ENCODE results near the gene RTL1. TPM values are rescaled to one million over a fixed set of nuclear protein-coding genes. Genes with fewer than 3 reads are reported as not detected.

The RTL1 gene
- total and polyA plus RNA-seq, 3 experiments from 2014 or later = not detected

DNA sequence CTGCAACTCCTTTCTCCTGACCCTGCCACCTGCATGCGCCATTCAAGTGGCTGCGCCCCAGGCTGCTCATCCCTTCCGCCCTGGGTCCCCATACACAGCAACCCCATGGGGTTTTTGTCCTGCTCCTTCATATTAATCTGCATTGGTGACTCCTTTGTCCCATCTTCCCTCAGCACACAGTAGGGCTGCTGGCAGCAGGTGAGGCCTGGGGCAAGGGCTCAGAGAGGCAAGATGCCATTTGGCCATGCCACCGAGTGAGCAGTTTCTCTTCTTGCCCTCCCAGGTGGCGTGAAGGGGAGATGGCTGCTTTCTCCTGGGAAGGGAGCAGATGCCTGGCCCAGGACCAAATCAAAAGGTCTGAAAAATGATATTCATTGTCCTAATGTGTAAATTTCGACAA lies 9.1 kb downstream of the RTL1 start:
- CTCF ChIA-PET = no interaction called here
- H3K9me3 Mint-ChIP-seq = no peaks in the 10 kb centered on the region

DNA sequence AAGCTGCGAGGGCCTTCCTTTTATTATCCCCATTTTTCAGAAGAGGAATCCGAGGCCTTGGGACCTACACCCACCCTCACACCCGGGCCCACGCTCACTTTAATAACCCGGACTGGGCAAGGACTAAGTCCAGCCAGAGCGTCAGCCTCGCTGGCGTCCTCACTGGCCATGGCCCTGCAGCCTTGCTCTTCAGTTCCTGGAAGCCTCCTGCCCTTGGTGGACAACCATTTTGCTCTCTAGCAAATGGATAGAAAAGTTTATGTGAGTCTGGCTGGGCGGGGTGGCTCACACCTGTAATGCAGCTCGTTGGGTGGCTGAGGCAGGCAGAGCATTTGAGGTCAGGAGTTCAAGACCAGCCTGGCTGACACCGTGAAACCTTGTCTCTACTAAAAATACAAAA lies 9.8 kb downstream of the RTL1 start:
- Histone ChIP-seq H3K9me3 (ENCODE audit: low read length) (no peaks in the 10 kb centered on the region), H3K36me3 (ENCODE audit: insufficient read depth, low read length) (no peaks in the 10 kb centered on the region), H3K27me3 (ENCODE audit: insufficient read depth, low read length, poor library complexity, severe bottlenecking) (no peaks in the 10 kb centered on the region), H3K4me3 (ENCODE audit: low read length) (no peak overlapping the region), H3K27ac (ENCODE audit: low read depth, low read length) (no peak overlapping the region), H3K4me1 (ENCODE audit: insufficient read depth, low read length) (no peaks in the 10 kb centered on the region)
- Mint-ChIP-seq H3K4me1 (no peaks in the 10 kb centered on the region), H3K9me3 (no peaks in the 10 kb centered on the region), H3K27me3 (peaks cover 17 to 38% of the 10 kb centered on the region in 2 donors), H3K36me3 (no peaks in the 10 kb centered on the region), H3K4me3 (no peak overlapping the region), H3K27ac (no peak overlapping the region)
- DNase-seq = no peak
- ChIA-PET POLR2A (no interaction called here), CTCF (no interaction called here)

More for the DNA sequence above, 9.1 kb downstream of the RTL1 start:
- no peaks in the 10 kb centered on the region for H3K4me1 Mint-ChIP-seq
- H3K4me3 Mint-ChIP-seq = no peak overlapping the region
- Histone ChIP-seq H3K4me3 (ENCODE audit: low read length) (no peak overlapping the region), H3K9me3 (ENCODE audit: low read length) (no peaks in the 10 kb centered on the region), H3K36me3 (ENCODE audit: insufficient read depth, low read length) (no peaks in the 10 kb centered on the region), H3K27ac (ENCODE audit: low read depth, low read length) (no peak overlapping the region), H3K4me1 (ENCODE audit: insufficient read depth, low read length) (no peaks in the 10 kb centered on the region), H3K27me3 (ENCODE audit: insufficient read depth, low read length, poor library complexity, severe bottlenecking) (no peaks in the 10 kb centered on the region)
- POLR2A ChIA-PET = no interaction called here
- DNase-seq = no peak
- no peak overlapping the region for H3K27ac Mint-ChIP-seq
- H3K36me3 Mint-ChIP-seq = no peaks in the 10 kb centered on the region
- peaks cover 17 to 44% of the 10 kb centered on the region in 2 donors for H3K27me3 Mint-ChIP-seq

DNA sequence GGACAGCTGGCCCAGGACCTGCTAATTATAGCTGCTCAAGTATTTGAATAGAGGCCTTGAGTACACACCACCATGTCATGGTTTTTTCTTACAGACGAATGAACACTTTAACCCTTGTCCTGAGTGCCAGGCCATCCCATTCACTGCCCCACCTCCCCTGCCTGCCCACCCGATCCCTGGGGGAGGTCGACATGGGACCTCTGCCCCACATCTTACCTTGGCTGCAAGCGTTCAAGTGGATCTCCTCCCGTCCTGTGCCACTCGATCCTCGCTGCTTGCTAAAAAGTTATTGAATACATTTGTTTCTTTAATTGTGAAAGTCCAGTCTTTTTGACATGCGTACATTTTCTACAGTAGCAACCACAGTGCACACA lies 10.3 kb downstream of the RTL1 start:
- no peak overlapping the region for H3K27ac ChIP-seq (ENCODE audit: low read depth, low read length)
- POLR2A ChIA-PET = no interaction called here
- Mint-ChIP-seq H3K9me3 (no peaks in the 10 kb centered on the region), H3K27me3 (peaks cover 17 to 32% of the 10 kb centered on the region in 2 donors), H3K4me1 (no peaks in the 10 kb centered on the region), H3K4me3 (no peak overlapping the region), H3K27ac (no peak overlapping the region), H3K36me3 (no peaks in the 10 kb centered on the region)
- no peak for DNase-seq
- H3K27me3 ChIP-seq (ENCODE audit: insufficient read depth, low read length, poor library complexity, severe bottlenecking) = no peaks in the 10 kb centered on the region
- H3K4me3 ChIP-seq (ENCODE audit: low read length) = no peak overlapping the region
- CTCF ChIA-PET = no interaction called here
- H3K9me3 ChIP-seq (ENCODE audit: low read length) = no peaks in the 10 kb centered on the region
- H3K4me1 ChIP-seq (ENCODE audit: insufficient read depth, low read length) = no peaks in the 10 kb centered on the region
- H3K36me3 ChIP-seq (ENCODE audit: insufficient read depth, low read length) = no peaks in the 10 kb centered on the region

DNA sequence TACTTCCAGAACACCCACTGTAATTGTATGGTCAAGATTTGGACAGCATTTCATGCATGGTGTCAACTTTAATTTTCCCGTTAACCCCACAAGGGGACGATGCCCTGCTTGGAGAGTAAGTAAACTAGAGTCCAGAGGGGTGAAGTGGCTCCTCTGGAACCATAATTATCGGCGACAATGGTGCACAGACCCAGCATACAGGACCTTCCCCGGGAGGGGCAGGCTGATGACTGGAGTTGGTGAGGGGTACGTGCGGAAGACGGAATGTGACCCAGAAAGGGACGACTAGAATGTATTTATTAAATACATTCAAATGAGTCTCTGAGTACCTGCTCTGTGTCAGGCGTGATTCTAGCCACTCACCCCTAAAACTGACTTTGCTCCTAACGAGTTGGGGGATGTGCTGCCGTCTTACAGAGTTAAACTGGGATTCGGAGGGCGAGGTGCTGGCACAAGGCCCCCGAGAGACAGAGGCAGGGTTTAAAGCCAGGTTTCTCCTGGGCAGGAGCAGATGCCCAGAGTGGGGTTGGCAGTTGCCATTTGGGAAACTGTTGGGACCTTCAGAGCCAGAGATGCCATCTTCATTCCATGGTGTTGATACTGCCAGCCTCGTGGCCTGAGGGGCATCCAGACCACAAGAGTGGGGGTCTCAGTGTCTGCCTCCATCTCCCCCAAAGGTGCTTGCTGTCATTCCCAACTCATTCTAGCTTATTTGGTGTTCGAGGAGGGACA lies 10.9 kb downstream of the RTL1 start:
- Mint-ChIP-seq H3K9me3 (no peaks in the 10 kb centered on the region), H3K4me1 (no peaks in the 10 kb centered on the region), H3K27me3 (peaks cover 17 to 32% of the 10 kb centered on the region in 2 donors), H3K27ac (no peak overlapping the region), H3K4me3 (no peak overlapping the region), H3K36me3 (no peaks in the 10 kb centered on the region)
- H3K9me3 ChIP-seq (ENCODE audit: low read length) = no peaks in the 10 kb centered on the region
- CTCF ChIA-PET = no interaction called here
- peak in 1 of 5 donors; percentile 15 for DNase-seq
- no peaks in the 10 kb centered on the region for H3K36me3 ChIP-seq (ENCODE audit: insufficient read depth, low read length)
- POLR2A ChIA-PET = no interaction called here
- H3K4me1 ChIP-seq (ENCODE audit: insufficient read depth, low read length) = no peaks in the 10 kb centered on the region
- H3K27me3 ChIP-seq (ENCODE audit: insufficient read depth, low read length, poor library complexity, severe bottlenecking) = no peaks in the 10 kb centered on the region
- H3K4me3 ChIP-seq (ENCODE audit: low read length) = no peak overlapping the region
- H3K27ac ChIP-seq (ENCODE audit: low read depth, low read length) = no peak overlapping the region

DNA sequence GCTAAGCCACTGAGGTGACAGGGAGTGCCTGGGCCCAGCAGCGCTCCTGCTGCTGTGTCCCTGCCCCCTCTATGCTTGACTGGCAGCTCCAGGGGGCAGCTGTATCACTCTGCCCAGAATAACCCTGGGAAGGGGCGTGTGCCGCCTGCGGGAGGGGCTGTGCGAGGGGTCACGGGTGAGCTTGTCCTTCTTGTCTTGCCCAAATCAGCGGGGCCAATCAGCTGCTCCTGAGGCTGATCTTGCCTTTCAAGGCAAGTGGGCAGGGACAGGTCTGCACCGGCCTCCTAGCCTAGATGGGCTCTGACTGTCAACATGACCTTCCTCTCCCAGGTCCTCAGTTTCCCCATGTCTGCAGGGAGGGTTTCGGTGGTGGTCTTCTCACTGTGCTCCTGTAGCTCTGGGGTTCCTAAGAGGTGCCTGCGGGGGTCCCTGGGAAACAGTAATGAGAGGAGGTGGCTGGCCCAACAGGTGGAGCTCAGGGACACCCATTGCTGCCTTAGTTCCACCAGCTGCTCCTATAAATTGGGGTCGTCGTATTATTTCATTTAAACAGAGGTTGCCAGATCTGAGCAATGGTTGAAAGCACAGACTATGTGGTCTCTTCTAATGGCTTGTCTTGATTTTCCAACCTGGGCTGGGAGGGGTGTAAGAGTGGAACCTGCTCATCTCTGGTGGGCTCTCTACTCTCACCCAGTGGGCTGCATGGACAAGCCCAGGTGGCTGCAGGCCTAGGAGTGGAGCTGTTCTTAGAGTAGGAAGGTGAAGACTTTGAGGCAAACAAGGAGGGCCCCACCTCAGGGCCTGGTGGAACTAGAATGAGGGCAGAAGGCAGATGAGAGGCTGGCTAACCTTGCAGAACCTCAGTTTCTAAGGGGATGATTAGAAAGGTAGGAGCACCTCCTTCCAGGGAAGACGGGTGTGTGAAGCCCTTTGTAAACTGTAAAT lies 11.7 kb downstream of the RTL1 start:
- H3K27me3 Mint-ChIP-seq = peaks cover 15 to 27% of the 10 kb centered on the region in 2 donors
- no peaks in the 10 kb centered on the region for H3K27me3 ChIP-seq (ENCODE audit: insufficient read depth, low read length, poor library complexity, severe bottlenecking)
- peak in 1 of 5 donors; percentile 37 for DNase-seq
- no peaks in the 10 kb centered on the region for H3K36me3 ChIP-seq (ENCODE audit: insufficient read depth, low read length)
- H3K27ac Mint-ChIP-seq = no peak overlapping the region
- no peaks in the 10 kb centered on the region for H3K4me1 Mint-ChIP-seq
- H3K36me3 Mint-ChIP-seq = no peaks in the 10 kb centered on the region
- no peak overlapping the region for H3K27ac ChIP-seq (ENCODE audit: low read depth, low read length)
- POLR2A ChIA-PET = no interaction called here
- H3K9me3 ChIP-seq (ENCODE audit: low read length) = no peaks in the 10 kb centered on the region
- no peaks in the 10 kb centered on the region for H3K4me1 ChIP-seq (ENCODE audit: insufficient read depth, low read length)
- H3K4me3 ChIP-seq (ENCODE audit: low read length) = no peak overlapping the region
- no peaks in the 10 kb centered on the region for H3K9me3 Mint-ChIP-seq
- H3K4me3 Mint-ChIP-seq = no peak overlapping the region
- CTCF ChIA-PET = no interaction called here

DNA sequence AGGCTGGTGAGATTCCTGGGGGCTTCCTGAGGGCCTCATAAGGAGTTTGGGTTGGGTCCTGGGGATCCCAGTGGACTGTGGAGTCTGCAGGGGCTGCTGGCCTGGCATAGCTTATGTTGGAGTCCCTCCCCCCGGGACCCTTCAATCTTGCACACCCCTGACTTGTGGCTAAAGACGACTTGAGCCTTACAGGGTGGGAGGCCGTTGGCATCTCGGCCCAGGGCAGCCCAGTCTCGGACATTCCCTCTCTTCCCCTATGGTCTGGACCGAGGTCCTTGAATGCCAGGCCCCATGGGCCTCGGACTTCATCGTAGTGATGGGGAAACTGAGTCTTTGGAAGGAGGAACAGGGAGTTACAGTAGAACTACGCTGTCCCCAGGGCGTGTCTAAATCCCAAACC lies 12.5 kb downstream of the RTL1 start:
- no peak overlapping the region for H3K4me3 Mint-ChIP-seq
- ChIA-PET POLR2A (no interaction called here), CTCF (no interaction called here)
- H3K27me3 Mint-ChIP-seq = peaks cover 15 to 27% of the 10 kb centered on the region in 2 donors
- no peaks in the 10 kb centered on the region for H3K9me3 Mint-ChIP-seq
- H3K4me1 Mint-ChIP-seq = no peaks in the 10 kb centered on the region
- H3K9me3 ChIP-seq (ENCODE audit: low read length) = no peaks in the 10 kb centered on the region
- peak in 1 of 5 donors; percentile 24 for DNase-seq
- H3K4me1 ChIP-seq (ENCODE audit: insufficient read depth, low read length) = no peaks in the 10 kb centered on the region
- no peaks in the 10 kb centered on the region for H3K27me3 ChIP-seq (ENCODE audit: insufficient read depth, low read length, poor library complexity, severe bottlenecking)
- no peak overlapping the region for H3K27ac ChIP-seq (ENCODE audit: low read depth, low read length)
- no peak overlapping the region for H3K27ac Mint-ChIP-seq
- no peaks in the 10 kb centered on the region for H3K36me3 Mint-ChIP-seq
- H3K4me3 ChIP-seq (ENCODE audit: low read length) = no peak overlapping the region
- H3K36me3 ChIP-seq (ENCODE audit: insufficient read depth, low read length) = no peaks in the 10 kb centered on the region

DNA sequence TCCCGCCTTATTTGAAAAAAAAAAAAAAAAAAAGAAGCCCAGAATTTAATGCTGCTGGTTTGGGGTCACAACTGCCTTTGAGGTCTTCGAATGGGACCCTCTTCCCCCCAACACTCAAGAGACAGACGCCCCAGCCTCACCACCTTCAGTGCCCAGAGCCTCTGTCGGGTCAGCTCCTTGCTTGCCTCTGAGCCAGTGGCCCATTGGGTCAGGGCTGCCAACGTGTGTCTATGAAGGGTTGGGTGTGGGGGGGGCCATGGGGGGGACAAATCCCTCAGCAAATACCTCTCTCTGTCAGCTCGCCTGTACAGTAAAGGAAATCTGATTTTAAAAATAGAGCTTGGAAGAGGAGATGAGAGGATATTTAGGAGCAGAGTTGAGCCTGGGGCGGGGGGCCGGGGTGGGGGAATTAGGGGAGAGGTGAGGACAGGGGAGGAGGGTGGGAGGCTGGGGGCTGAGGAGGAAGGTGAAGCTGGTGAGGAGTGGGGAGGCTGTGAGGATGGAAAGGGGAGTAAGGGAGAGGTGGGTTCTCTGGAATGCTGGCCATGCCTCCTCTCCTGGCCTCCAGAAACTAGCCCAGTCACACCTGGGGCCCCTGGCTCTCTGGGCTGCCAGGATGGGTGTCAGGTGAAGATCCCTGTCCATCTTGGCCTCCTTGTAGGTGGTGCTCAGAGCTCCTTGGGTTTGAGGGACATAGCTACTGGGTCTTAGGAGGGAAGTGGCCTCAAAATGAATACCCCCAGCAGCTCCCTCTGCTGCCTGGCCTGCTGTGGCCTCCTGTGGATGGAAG lies 13.3 kb downstream of the RTL1 start:
- POLR2A ChIA-PET = no interaction called here
- Histone ChIP-seq H3K27me3 (ENCODE audit: insufficient read depth, low read length, poor library complexity, severe bottlenecking) (no peaks in the 10 kb centered on the region), H3K4me3 (ENCODE audit: low read length) (no peak overlapping the region), H3K4me1 (ENCODE audit: insufficient read depth, low read length) (no peaks in the 10 kb centered on the region), H3K36me3 (ENCODE audit: insufficient read depth, low read length) (no peaks in the 10 kb centered on the region), H3K27ac (ENCODE audit: low read depth, low read length) (no peak overlapping the region), H3K9me3 (ENCODE audit: low read length) (no peaks in the 10 kb centered on the region)
- peak in 1 of 5 donors; percentile 28 for DNase-seq
- peaks cover 11 to 29% of the 10 kb centered on the region in 2 donors for H3K27me3 Mint-ChIP-seq
- H3K4me1 Mint-ChIP-seq = no peaks in the 10 kb centered on the region
- H3K36me3 Mint-ChIP-seq = no peaks in the 10 kb centered on the region
- no peaks in the 10 kb centered on the region for H3K9me3 Mint-ChIP-seq
- H3K4me3 Mint-ChIP-seq = no peak overlapping the region
- CTCF ChIA-PET = no interaction called here
- H3K27ac Mint-ChIP-seq = no peak overlapping the region

DNA sequence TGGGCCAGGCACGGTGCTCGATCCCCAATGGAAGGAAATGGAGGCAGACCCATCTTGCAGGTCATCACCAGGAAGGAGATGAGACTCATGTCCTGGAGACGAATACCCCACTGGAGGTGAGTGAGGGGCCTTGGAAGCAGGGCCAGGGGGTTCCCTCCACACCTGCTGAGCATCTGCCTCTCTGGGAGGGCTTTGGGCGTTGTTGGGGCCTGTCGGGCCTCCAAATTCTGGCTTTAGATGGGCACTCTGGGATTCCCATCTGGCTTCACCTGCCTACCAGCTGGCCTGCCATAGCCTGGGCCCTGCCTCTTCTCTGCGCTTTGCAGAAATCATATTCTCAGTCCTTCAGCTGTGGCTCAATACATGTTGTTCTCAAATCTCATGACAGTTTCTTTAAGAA lies 13.9 kb downstream of the RTL1 start:
- Histone ChIP-seq H3K4me1 (ENCODE audit: insufficient read depth, low read length) (no peaks in the 10 kb centered on the region), H3K9me3 (ENCODE audit: low read length) (no peaks in the 10 kb centered on the region), H3K36me3 (ENCODE audit: insufficient read depth, low read length) (no peaks in the 10 kb centered on the region), H3K4me3 (ENCODE audit: low read length) (no peak overlapping the region), H3K27me3 (ENCODE audit: insufficient read depth, low read length, poor library complexity, severe bottlenecking) (no peaks in the 10 kb centered on the region), H3K27ac (ENCODE audit: low read depth, low read length) (no peak overlapping the region)
- H3K36me3 Mint-ChIP-seq = no peaks in the 10 kb centered on the region
- peak in 1 of 5 donors; percentile 39 for DNase-seq
- H3K9me3 Mint-ChIP-seq = no peaks in the 10 kb centered on the region
- POLR2A ChIA-PET = no interaction called here
- no peak overlapping the region for H3K4me3 Mint-ChIP-seq
- no peak overlapping the region for H3K27ac Mint-ChIP-seq
- CTCF ChIA-PET = no interaction called here
- H3K27me3 Mint-ChIP-seq = peaks cover 10 to 25% of the 10 kb centered on the region in 2 donors
- no peaks in the 10 kb centered on the region for H3K4me1 Mint-ChIP-seq

Measured in CD8-positive, alpha-beta memory T cell (primary cell).